Esophagus squamous epithelium (tissue), 5 donors: Measurements from ENCODE around the gene LMNA. TPM values are rescaled to one million over a fixed set of nuclear protein-coding genes. Genes with fewer than 3 reads are reported as not detected.

Experiments used
- DNase-seq: peaks from one replicate; lab custom pipeline; 2025; lab: John Stamatoyannopoulos, UW
- H3K27ac ChIP-seq, 4 donors: fragments of 200-600 bp; sonication (generic); one replicate each; pipeline ENCODE4 v1.5.1; 2016 to 2019; ENCODE audit warnings: mild to moderate bottlenecking in 1 of 4
- H3K27me3 ChIP-seq, 4 donors: fragments of 200-600 bp; sonication (generic); 1 replicate in 3 of 4; 2 replicates in 1 of 4; pipeline versions ENCODE4 v1.5.1 to v1.6.0; 2017 to 2021; ENCODE audit warnings: antibody characterized with exemption in 1 of 4
- H3K36me3 ChIP-seq, 3 donors: fragments of 200-600 bp; sonication (generic); one replicate each; pipeline ENCODE4 v1.5.1; 2016 to 2019
- H3K4me1 ChIP-seq, 3 donors: fragments of 200-600 bp; sonication (generic); one replicate each; pipeline ENCODE4 v1.5.1; 2017 to 2019
- H3K4me3 ChIP-seq, 4 donors: fragments of 200-600 bp; sonication (generic); 1 replicate in 3 of 4; 2 replicates in 1 of 4; pipeline ENCODE4 v1.5.1; 2016 to 2019; ENCODE audit warnings: mild to moderate bottlenecking in 2 of 4, moderate library complexity in 1 of 4
- H3K9me3 ChIP-seq, 3 donors: fragments of 200-600 bp; sonication (generic); one replicate each; pipeline ENCODE4 v1.5.1; 2016 to 2019
- CTCF ChIP-seq, 6 experiments: fragments of 450-650 bp in 4 of 6; fragments of 200-600 bp in 2 of 6; sonication (generic) in 2 of 6; IDR thresholded peaks; one replicate each; pipeline ENCODE4 v1.5.1; 2016 to 2019; ENCODE audit warnings: antibody characterized with exemption in 6 of 6, mild to moderate bottlenecking in 4 of 6, moderate library complexity in 4 of 6
- POLR2A ChIP-seq, 4 donors: fragments of 450-650 bp; IDR thresholded peaks; one replicate each; pipeline ENCODE4 v1.6.1; 2017; ENCODE audit warnings: antibody characterized with exemption in 4 of 4, mild to moderate bottlenecking in 4 of 4, moderate library complexity in 3 of 4
- WGBS, 2 donors: methylation state at CpG; one replicate each; pipeline ENCODE4 v1.1.5; 2018; 5-methylcytosine and 5-hydroxymethylcytosine counted together
- intact Hi-C: fragments of 100-400 bp; cut with DNase I; formaldehyde crosslinking; loops from one replicate; pipeline ENCODE4 v1.15.0; 2022
- total RNA-seq, 4 donors: library from RNA; depleted of rRNA; stranded (reverse); fragments of >200 nt; gene quantifications; one replicate each; pipeline ENCODE4 v1.1.0, GENCODE V29; 2016
- donor health status: DM: yes; HTN: yes; CAD: no.

The LMNA gene
- total RNA-seq, 4 donors from 2014 or later: 322 to 480 (median 403) TPM

- Histone ChIP-seq H3K36me3 (no peaks in the 10 kb centered on the region), H3K9me3 (no peaks in the 10 kb centered on the region), H3K27me3 (no peaks in the 10 kb centered on the region), H3K27ac (peak overlapping the region in 3 of 4 donors; percentile 40 to 96 (median 92)), H3K4me3 (no peak overlapping the region), H3K4me1 (peaks cover 45 to 87% (median 52%) of the 10 kb centered on the region in 3 donors)
- DNase-seq: no peak
- no peak for TF ChIP-seq CTCF (IDR thresholded peaks at IDR 0.05)
- TF ChIP-seq POLR2A (IDR thresholded peaks at IDR 0.05): no peak
- 61 to 64% methylated on average over 3 of the region's 3 CpGs for WGBS, 2 donors
- intact Hi-C loops: no loop called here
Observed at GRCh38 chr1:156108057-156108456, 6.5 kb upstream of the LMNA start.

GRCh38 chr1:156108664-156109241 lies 5.8 kb upstream of the LMNA start:
- 76 to 92% methylated on average over 5 to 6 of the region's 6 CpGs for WGBS, 2 donors
- Histone ChIP-seq H3K4me3 (no peak overlapping the region), H3K27me3 (no peaks in the 10 kb centered on the region), H3K9me3 (no peaks in the 10 kb centered on the region), H3K4me1 (peaks cover 45 to 87% (median 52%) of the 10 kb centered on the region in 3 donors), H3K27ac (peak overlapping the region in 3 of 4 donors; percentile 40 to 96 (median 92)), H3K36me3 (no peaks in the 10 kb centered on the region)
- TF ChIP-seq POLR2A (IDR thresholded peaks at IDR 0.05): no peak
- TF ChIP-seq CTCF (IDR thresholded peaks at IDR 0.05): no peak
- intact Hi-C loops: no loop called here
- DNase-seq: no peak

GRCh38 chr1:156110252-156110651 lies 4.3 kb upstream of the LMNA start:
- DNase-seq: no peak
- Histone ChIP-seq H3K4me1 (peaks cover 37 to 80% (median 42%) of the 10 kb centered on the region in 3 donors), H3K9me3 (no peaks in the 10 kb centered on the region), H3K4me3 (no peak overlapping the region), H3K27ac (no peak overlapping the region), H3K27me3 (no peaks in the 10 kb centered on the region), H3K36me3 (no peaks in the 10 kb centered on the region)
- TF ChIP-seq POLR2A (IDR thresholded peaks at IDR 0.05) (no peak), CTCF (IDR thresholded peaks at IDR 0.05) (no peak)
- WGBS, 2 donors: 27 to 87% methylated on average over 1 to 2 of the region's 2 CpGs
- intact Hi-C loops: no loop called here

- no peaks in the 10 kb centered on the region for H3K36me3 ChIP-seq
- no peak for DNase-seq
- H3K4me1 ChIP-seq: peaks cover 28 to 72% (median 32%) of the 10 kb centered on the region in 3 donors
- no peak for TF ChIP-seq POLR2A (IDR thresholded peaks at IDR 0.05)
- TF ChIP-seq CTCF (IDR thresholded peaks at IDR 0.05): no peak
- H3K9me3 ChIP-seq: no peaks in the 10 kb centered on the region
- H3K27me3 ChIP-seq: no peaks in the 10 kb centered on the region
- H3K27ac ChIP-seq: peak overlapping the region in 3 of 4 donors; percentile 40 to 99 (median 99)
- no peak overlapping the region for H3K4me3 ChIP-seq
- WGBS, 2 donors: 63 to 65% methylated on average over 4 of the region's 4 CpGs
- intact Hi-C loops: no loop called here
Observed at GRCh38 chr1:156111355-156111962, 3.1 kb upstream of the LMNA start.
